Left cardiac atrium (tissue), 4 donors: ENCODE data around the gene OSBP2. TPM values are rescaled to one million over a fixed set of nuclear protein-coding genes. Genes with fewer than 3 reads are reported as not detected.

Experiments
- ATAC-seq, 2 donors: fragments of 200-7000 bp; cut with Tn5 transposase; one replicate each; pipeline ENCODE4 v1.9.1; 2020; ENCODE audit warnings: mild to moderate bottlenecking in 2 of 2, moderate library complexity in 2 of 2
- DNase-seq: peaks from one replicate; pipeline ENCODE4 v3.0.0-alpha.2; 2020
- intact Hi-C, 2 donors: fragments of 100-400 bp; cut with DNase I; formaldehyde crosslinking; loops; one replicate each; pipeline versions ENCODE4 v1.14.1 to v1.15.1; 2022 to 2023
- total RNA-seq, 2 donors: library from RNA; stranded (reverse); fragmentation: NEBNext Ultra II Directional; extraction: Animal tissue kit (Norgen Biotek cat#: 25700); gene quantifications; one replicate each; pipeline ENCODE4 v1.2.1, GENCODE V29; 2021
- donor health status: DM: no; HTN: yes; CAD: no.
- donor health status: DM: no; HTN: yes; CAD: no; lungs with severe emphysema.
- donor health status: DM: yes; HTN: yes; CAD: no.
- donor health status: Dilated cardiomyopathy.

The OSBP2 gene
- total RNA-seq, 2 donors from 2014 or later: 4.9 to 11.6 TPM

DNA sequence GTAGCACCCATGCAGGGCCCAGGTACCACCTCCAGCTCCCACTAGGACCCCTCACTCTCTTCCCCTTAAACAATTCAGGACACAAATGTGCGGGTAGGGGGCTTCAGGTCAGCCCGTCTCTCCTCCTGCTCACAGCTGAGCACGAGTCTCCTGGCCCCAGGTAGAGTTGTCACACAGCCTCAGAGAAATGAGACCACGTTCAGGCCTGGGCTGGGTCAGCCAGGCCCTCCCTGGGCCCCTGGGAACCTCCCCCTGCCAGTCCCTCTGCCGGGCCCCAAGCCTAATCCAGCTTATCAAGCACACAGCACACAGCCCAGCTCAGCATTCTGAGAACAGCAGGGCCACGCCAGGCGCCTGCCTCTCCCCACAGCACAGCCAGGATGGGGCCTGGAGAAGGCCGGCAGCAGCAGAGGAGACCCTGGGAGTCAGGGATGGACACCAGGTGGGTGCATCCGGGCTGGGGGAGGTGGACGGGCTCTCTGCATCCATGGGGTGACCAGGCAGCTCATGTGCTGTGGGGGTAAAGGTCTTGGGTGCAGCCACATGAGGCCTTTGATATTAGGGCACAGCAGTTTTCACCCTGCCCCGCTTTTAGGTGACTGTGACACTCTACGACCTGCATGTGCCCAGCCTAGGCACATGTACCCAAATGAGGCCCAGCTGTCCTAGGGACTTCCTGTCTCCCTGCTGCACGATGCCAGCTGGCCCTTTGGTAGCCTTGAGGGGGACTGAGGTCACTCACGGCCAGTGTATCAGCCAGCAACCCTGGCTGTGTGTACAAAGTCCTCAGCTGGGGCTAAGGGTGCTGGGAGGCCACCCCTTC lies 186.9 kb downstream of the OSBP2 start:
- ATAC-seq (peak; percentile 61 to 71), DNase-seq (no peak)
- intact Hi-C loops: no loop called here

DNA sequence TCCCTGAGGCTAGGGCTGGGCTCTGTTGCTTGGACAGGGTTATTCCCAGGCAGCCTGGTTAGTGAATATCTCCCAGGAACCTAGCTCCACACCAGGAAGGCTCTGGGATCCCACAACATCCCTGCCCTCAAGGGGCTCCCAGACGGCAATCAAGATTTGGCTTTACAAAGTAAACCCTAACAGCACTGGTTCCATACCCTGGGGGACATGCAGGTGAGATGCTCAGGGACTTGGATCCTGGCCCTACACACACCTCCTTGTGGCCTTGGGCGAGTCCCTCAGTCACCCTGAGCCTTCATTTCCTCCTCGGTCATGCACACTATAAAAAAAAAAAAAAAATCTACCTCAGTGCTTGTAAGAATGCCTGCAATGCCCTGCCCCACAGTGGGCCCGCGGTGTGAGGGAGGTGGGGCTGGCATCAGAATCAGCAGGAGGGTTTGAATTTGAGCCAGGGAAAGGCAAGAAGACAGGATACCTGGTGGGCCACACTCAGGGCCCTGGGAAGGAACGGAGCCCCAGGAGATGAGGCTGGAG lies 187.6 kb downstream of the OSBP2 start:
- intact Hi-C loops: no loop called here
- no peak for DNase-seq
- ATAC-seq: no peak

DNA sequence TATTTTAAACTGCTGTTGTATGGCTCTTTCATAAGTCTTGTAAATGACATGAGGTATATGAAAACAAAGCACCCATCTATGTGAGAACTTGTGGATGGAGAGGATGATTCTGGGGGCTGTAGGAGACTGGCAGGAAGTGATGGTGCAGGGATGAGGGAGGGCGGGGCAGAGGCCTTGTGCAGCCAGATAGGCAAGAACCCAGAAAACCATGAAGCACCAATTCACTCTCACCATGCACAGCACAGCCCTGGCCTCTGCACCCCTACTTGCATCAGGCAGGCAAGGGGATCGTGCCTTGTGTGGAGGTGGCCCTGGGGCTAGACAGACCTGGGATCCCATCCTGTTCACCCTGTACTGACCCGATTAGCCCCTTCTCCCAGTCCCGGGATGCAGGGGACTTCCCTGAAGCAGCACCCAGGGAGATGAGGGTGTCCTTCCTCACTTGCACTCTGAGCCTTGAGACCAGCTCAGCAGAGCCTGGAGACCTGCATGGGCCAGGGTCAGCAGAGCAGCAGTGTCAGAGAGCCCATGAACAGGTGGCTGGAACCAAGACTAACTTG lies 188.4 kb downstream of the OSBP2 start:
- no peak for DNase-seq

DNA sequence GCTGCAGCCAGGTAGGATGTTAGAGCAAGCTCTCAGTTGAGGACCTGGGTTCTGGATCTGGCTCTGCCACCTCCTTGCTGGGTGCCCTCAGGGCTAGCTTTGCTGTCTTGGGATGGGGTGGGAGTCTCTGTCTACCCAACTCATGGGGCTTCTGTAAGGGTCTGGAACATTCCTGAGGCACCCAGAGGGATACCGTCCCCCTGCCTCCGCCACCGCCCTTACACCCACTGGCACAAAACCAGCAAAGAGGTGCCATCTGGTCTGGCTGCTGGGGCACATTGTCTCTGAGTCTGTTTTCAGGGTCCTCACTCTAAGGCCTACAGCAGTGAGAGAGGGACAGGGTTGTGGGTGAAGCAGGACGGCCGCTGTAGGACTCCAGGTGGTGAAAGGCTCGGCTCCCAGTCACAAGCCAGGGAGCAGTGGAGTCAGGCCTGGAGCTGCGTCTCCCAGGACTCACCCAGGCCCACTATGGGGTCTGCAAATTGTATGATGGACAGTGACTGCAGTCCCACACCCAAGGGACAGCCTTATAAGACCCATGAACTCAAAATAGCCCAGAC lies 189.0 kb downstream of the OSBP2 start:
- no peak for DNase-seq
- intact Hi-C loops: no loop called here
- no peak for ATAC-seq

More for the DNA sequence above, 188.4 kb downstream of the OSBP2 start:
- intact Hi-C loops: no loop called here
- ATAC-seq: no peak

DNA sequence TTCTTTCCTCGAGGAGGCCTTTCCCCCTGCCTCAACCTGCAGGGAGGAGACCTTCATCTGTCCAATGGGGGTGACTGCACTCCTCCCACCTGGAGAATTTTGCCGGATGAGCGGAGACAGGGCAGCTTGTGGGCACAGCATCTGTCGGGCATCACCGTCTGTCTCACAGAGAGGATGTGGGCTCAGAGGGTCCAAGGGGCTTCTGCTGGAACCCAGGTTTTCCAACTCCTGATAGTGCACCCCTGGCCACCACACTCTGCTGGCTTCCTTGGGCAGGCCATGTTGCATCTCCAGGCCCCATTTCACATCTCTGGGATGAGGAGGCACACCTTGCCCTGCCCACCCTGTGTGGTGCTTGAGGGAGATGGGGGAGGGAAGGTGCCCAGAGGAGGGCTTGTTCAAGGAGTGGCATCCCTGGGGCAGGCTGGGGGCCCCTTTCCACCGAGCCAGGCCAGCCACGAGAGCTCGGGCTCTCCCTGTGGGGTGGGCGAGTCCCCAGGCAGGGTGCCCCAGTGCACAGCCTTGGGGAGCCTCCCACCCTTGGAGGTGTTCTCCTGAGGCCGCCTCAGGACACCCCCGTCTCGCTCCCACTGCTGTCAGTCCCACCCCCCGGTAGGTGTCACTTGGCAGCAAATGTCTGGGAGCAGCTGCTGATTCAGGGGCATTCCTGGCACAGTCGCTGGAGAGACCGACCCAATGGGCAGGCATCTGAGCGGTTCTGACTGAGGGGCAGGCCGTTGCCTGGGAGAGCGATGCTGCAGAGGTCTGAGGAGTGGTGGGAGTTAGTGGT lies 189.7 kb downstream of the OSBP2 start:
- no peak for ATAC-seq
- no peak for DNase-seq
- intact Hi-C loops: no loop called here

DNA sequence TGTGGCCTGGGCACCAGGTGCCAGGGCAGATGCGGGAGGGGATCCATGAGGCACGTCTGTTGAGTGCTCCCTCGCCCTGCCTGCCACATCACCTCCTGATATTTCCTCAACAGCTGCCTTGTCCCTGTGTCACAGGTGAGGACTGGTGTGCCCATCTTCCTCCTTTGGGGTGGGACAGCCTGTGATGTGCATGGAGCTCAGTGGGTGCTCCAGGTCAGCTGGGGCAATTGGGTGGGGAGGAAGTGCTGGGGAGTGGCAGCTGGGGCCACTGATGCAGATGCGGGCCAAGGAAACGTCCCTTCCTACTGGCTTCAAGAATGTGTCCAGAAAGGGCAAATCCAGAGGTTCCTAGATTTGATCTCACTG lies 190.3 kb downstream of the OSBP2 start:
- ATAC-seq: no peak
- DNase-seq: no peak
- intact Hi-C loops: no loop called here

DNA sequence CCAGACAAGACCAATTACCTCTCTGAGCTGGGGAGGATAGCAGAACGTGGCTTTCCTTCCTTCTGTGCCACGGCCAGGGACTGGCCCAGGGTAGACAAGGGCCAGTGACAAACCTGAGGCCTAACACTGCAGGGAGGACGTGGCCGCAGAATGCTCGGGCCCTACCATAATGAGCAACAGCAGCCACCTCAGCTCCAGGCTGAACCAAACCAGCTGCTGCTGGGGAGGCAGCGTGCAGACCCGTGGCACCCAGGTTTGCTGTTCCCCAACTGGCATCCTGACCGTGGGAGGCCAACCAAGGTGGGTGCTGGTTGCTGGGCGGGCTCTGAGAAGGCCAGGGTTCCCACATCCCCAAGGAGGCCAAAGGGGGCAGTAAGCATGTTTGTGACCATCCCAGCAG lies 190.9 kb downstream of the OSBP2 start:
- intact Hi-C loops: no loop called here
- ATAC-seq: no peak
- no peak for DNase-seq

DNA sequence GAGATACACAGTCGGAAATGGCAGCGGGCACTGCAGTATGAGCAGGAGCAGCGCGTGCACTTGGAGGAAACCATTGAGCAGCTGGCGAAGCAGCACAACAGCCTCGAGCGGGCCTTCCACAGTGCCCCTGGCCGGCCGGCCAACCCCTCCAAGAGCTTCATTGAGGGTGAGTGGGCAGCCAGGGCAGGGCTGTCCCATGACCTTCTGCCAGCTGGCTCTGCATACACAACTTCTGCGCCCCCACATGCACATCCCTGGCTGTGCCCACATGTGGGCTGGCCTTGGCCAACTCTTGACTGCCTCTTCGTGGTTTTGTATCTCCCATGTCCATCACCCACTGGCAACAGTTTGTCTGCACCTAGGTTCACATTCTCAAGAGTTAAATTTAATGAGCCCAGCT lies 192.8 kb downstream of the OSBP2 start:
- intact Hi-C loops: no loop called here
- no peak for ATAC-seq
- DNase-seq: no peak

DNA sequence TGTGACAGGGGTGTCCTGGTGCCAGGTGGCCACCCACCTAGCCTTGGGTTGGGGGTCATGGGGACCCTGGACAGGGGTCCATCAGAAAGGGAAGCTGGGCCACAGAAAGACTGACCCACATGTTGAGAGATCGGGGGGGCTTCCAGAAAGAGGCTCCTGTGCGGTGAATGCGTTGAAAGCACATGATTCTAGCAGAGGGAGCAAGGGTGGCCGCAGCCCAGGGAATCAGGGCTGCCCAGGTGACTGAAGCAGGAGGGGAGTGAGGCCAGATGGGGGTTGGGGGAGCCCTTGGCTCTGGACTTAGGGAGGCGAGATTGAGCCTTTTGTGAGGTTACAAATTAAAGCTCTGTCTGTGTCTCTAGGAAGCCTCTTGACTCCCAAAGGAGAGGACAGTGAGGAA lies 193.2 kb downstream of the OSBP2 start:
- intact Hi-C loops: no loop called here
- no peak for ATAC-seq
- no peak for DNase-seq

DNA sequence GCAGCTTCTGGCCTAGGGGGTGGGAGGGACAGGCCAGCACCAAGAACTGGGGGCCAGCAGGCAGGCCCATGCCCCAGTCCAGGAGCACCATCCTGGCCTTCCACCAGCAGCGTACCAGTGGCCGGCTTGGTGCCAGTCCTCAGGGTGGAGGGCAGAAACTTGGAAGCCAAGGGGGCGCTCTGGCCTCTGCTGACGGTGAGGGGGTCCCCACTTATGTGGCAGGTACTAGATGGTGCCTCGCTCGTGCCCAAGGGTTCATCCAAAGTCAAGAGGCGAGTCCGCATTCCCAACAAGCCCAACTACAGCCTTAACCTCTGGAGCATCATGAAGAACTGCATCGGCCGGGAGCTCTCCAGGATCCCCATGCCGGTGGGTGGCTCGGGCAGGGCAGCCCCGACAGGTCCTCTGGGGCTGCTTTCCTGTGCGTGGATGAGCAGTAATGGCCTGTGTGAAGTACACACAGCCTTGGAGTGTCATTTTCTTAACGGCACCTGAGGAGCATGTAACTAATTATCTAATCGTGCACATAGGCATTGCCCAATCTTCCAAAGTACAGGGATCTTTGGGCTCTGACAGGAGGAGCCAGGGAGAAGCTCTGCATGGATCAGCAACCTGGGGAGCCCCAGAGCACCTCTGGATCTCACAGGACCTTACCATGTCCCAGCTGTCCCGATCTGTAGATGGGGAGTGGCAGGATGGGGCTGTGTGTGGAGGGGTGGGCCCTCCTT lies 194.8 kb downstream of the OSBP2 start:
- intact Hi-C loops: no loop called here
- DNase-seq: no peak
- no peak for ATAC-seq

DNA sequence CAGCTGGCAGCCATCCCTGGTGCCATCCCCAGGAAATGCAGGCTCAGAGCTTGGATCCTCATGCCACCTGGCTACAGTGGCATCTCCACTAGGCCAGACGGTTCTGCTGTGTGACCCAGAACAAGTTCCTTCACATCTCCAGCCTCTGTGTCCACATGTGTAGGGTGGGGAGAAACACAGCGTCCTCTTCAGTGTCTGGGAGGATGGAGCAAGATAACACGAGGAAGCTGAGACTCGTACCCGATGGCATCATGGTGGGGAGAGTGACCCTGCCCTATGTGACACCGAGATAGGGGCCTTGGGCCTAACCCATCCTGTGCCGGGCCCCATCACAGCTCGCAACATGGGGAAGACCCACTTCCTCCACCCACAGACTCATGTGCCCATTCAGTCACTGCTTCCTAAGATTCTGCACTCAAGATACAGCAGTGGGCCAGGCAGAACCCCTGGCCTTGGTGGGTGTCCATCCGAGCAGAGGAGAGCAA lies 195.4 kb downstream of the OSBP2 start:
- ATAC-seq: no peak
- intact Hi-C loops: no loop called here
- no peak for DNase-seq

DNA sequence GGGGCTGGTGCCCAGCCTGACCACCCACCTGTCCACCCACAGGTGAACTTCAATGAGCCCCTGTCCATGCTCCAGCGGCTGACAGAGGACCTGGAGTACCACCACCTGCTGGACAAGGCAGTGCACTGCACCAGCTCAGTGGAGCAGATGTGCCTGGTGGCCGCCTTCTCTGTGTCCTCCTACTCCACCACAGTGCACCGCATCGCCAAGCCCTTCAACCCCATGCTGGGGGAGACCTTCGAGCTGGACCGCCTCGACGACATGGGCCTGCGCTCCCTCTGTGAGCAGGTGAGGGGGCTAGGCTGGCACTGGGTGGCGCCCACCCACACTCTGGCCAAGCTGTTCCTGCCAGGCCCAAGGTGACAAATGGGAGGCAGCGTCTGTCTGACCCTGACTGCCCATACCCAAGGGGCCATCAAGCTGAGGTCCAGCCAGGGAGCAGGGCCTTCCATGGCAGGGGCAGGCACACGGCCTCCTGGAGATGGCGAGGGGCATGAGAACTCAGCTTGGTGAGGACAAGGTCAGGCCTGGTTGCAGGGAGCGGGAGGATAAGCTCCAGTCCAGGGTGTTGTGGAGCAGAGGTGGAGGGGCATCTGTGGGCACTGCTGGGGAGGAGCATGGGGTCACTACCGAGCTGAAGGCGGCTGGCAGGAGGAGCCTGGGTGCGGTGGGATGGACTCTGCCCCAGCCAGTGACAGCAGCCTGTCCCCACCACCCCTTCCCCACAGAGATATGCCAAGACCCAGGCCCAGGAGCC lies 196.2 kb downstream of the OSBP2 start:
- DNase-seq: no peak
- ATAC-seq: peak; percentile 39 to 53
- intact Hi-C loops: no loop called here

DNA sequence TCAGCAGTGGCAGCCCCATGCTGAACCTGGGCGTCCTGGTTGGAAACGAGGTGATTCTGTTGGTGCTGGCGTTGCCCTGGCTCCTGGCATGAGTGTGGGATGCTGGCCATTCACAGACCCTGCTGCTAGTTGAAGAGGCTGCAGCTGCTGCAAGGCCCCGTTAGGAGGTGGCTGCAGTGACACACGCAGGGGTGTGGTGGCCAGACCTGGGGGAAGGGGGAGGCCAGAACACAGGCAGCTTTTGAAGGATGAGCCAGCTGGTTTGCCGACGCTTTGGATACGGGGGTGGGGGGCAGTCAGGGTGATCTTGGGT lies 196.7 kb downstream of the OSBP2 start:
- DNase-seq (no peak), ATAC-seq (no peak)
- intact Hi-C loops: no loop called here

DNA sequence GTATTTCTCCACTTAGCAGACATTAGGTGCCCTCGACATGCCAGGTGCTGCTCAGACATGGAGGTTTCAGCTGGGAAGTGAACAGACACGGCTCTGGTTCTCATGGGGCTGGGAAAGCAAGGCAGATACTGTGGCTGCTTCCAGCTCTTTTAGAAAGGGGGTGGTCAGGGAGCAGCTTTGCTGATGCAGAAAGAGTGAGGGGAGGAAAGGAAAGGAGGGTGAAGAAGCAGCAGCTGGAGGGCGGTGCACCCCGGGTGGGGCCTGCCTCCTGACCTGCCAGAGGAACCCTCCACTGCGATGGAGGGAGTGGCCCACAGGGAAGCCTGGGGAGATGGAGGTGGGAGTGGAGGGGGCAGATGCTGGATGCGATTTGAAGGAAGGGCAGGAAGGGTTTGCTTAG lies 197.1 kb downstream of the OSBP2 start:
- ATAC-seq: no peak
- intact Hi-C loops: no loop called here
- no peak for DNase-seq

DNA sequence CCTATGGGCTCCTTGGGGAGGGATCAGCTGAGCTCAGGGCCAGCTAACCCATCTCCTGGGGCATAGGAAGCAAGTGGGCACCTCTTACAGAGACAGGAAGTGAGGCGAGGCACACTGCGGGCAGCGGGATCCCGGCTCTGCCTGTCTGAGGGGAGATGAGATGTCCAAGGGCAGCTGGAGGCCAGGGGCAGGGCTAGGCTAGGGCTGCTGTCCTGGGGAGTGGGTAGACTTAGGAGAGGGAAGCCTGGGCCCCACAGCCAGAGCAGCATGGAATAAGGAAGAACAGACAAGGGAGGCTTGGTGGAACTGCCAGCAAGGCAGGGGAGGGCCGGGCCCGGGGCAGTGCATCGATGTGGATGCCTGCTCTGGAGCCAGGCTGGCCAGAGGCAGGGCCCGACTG lies 197.6 kb downstream of the OSBP2 start:
- ATAC-seq (no peak), DNase-seq (no peak)
- intact Hi-C loops: no loop called here

DNA sequence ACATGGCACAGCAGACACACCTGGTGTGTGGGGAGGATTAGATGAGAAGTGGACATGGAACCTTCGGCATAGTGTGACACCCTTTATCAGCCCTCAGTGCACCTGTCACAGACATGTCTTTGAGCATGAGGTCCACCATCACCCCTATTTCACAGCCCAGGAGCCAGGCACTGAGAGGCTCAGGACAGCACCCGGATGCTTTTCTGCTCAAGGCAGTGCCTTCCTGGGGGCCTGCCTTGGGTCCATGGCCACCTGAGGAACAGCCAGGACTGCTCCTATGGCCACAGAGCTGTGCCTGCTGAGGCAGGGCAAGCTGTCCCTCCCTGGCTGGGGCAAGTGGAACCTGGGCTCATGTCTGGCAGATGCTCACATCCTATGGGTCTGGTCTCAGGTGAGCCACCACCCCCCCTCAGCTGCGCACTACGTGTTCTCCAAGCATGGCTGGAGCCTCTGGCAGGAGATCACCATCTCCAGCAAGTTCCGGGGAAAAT lies 198.1 kb downstream of the OSBP2 start:
- ATAC-seq (no peak), DNase-seq (no peak)
- intact Hi-C loops: no loop called here

DNA sequence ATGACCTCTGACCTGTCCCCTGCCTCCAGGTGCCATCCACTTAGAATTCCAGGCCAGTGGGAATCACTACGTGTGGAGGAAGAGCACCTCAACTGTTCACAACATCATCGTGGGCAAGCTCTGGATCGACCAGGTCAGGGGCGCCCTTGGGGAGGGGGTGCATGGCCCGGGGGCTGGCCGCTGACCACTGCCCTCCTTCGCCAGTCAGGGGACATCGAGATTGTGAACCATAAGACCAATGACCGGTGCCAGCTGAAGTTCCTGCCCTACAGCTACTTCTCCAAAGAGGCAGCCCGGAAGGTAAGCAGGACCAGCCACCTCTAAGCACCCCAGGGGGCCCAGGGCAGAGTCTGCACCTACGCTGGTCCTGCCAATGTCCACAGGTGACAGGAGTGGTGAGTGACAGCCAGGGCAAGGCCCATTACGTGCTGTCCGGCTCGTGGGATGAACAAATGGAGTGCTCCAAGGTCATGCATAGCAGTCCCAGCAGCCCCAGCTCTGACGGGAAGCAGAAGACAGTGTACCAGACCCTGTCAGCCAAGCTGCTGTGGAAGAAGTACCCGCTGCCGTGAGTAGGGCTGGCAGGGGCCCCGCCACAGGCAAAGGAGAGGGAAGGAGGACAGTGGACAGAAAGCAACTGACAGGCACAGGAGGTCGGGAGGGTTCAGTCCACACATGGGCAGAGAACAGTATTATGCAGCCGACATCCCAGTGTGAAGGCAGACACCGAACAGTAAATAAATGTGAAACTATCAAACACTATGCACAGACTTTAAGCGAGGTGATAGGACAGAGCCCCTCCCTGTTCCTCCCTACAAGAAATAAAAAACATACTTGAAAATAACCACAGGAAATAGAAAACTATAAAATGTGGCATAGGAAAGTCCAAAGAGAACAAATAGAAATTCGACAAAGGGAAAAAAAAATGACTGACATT lies 199.0 kb downstream of the OSBP2 start:
- DNase-seq (no peak), ATAC-seq (no peak)
- intact Hi-C loops: no loop called here
